IMR-90 (cell line): Measurements from ENCODE around the gene ITGAL. TPM values are rescaled to one million over a fixed set of nuclear protein-coding genes. Genes with fewer than 3 reads are reported as not detected.

Source experiments
- ATAC-seq: fragments of 200-7000 bp; cut with Tn5 transposase; 2 replicates; pipeline ENCODE4 v1.9.1; 2020; ENCODE audit warnings: low read depth, mild to moderate bottlenecking, moderate library complexity
- BruUV-seq: library from RNA; stranded (reverse); fragments of 400-500 nt; replicated peaks from 2 replicates; lab custom pipeline; 2021; lab: Mats Ljungman, UMichigan
- CTCF ChIA-PET: fragments of 300-600 bp; formaldehyde crosslinking; extraction: SDS; loops from one replicate; lab custom pipeline; 2021; ENCODE audit warnings: antibody characterized with exemption; lab: Yijun Ruan, JAX
- POLR2A ChIA-PET: fragments of 300-600 bp; sonication (Branson Sonifier 250); formaldehyde crosslinking; loops from one replicate; lab custom pipeline; 2022; ENCODE audit warnings: antibody characterized with exemption; ENCODE audit not compliant: unreplicated experiment; lab: Charles Lee
- DNase-seq: peaks from one replicate; pipeline ENCODE4 v3.0.0; 2013
- H2AFZ ChIP-seq: replicated peaks from 2 replicates; pipeline ENCODE3; 2013; ENCODE audit warnings: low read length, mild to moderate bottlenecking; ENCODE audit not compliant: poor library complexity
- H2AK5ac ChIP-seq: 2 replicates; pipeline ENCODE4 v1.6.1; 2013; ENCODE audit warnings: low read depth, low read length, inconsistent platforms
- H2AK9ac ChIP-seq: replicated peaks from 2 replicates; pipeline ENCODE3; 2013; ENCODE audit warnings: mild to moderate bottlenecking, low read depth, low read length, moderate library complexity; ENCODE audit not compliant: poor library complexity
- H2BK120ac ChIP-seq: 2 replicates; pipeline ENCODE4 v1.6.1; 2013; ENCODE audit warnings: low read depth, low read length, inconsistent platforms
- H2BK15ac ChIP-seq: 3 replicates; pipeline ENCODE4 v1.6.1; 2013; ENCODE audit warnings: low read depth, low read length, inconsistent platforms
- H2BK20ac ChIP-seq: 2 replicates; pipeline ENCODE4 v1.6.1; 2013; ENCODE audit warnings: low read depth, mild to moderate bottlenecking, inconsistent platforms, low read length, moderate library complexity
- H2BK5ac ChIP-seq: 2 replicates; pipeline ENCODE4 v1.6.1; 2013; ENCODE audit warnings: mild to moderate bottlenecking, low read depth, low read length, inconsistent platforms; ENCODE audit not compliant: poor library complexity, severe bottlenecking
- H3K14ac ChIP-seq: replicated peaks from 2 replicates; pipeline ENCODE4 v1.6.1; 2013; ENCODE audit warnings: low read depth, low read length, inconsistent platforms
- H3K18ac ChIP-seq: 2 replicates; pipeline ENCODE4 v1.6.1; 2013; ENCODE audit warnings: low read depth, low read length, control low read depth
- H3K23ac ChIP-seq: 2 replicates; pipeline ENCODE4 v1.6.1; 2013; ENCODE audit warnings: low read depth, low read length, inconsistent platforms
- H3K27ac ChIP-seq: 2 replicates; pipeline ENCODE4 v1.5.1; 2013; ENCODE audit warnings: mild to moderate bottlenecking, control low read depth, low read length; ENCODE audit not compliant: insufficient read depth
- H3K27me3 ChIP-seq: 2 replicates; pipeline ENCODE4 v1.6.1; 2013; ENCODE audit warnings: low read length; ENCODE audit not compliant: control insufficient read depth, insufficient read depth
- H3K36me3 ChIP-seq: 2 replicates; pipeline ENCODE4 v1.6.1; 2013; ENCODE audit warnings: low read length, mixed read lengths; ENCODE audit not compliant: control insufficient read depth, insufficient read depth
- H3K4ac ChIP-seq: 2 replicates; pipeline ENCODE4 v1.6.1; 2013; ENCODE audit warnings: low read depth, low read length, inconsistent platforms
- H3K4me1 ChIP-seq: 2 replicates; pipeline ENCODE4 v1.6.1; 2013; ENCODE audit warnings: low read length, mixed read lengths; ENCODE audit not compliant: control insufficient read depth, insufficient read depth
- H3K4me2 ChIP-seq: 2 replicates; pipeline ENCODE4 v1.6.1; 2013; ENCODE audit warnings: low read depth, mild to moderate bottlenecking, control low read depth, low read length, moderate library complexity
- H3K4me3 ChIP-seq: 2 replicates; pipeline ENCODE4 v1.5.1; 2013; ENCODE audit warnings: low read depth, mild to moderate bottlenecking, control low read depth, low read length, moderate library complexity; ENCODE audit not compliant: insufficient read depth
- H3K56ac ChIP-seq: 2 replicates; pipeline ENCODE4 v1.6.1; 2013; ENCODE audit warnings: low read length, inconsistent platforms; ENCODE audit not compliant: insufficient read depth; ENCODE audit errors: extremely low read depth
- H3K79me1 ChIP-seq, 2 experiments: 2 replicates each; pipeline ENCODE4 v1.6.1; 2013; ENCODE audit warnings: low read length in 2 of 2, inconsistent platforms in 1 of 2, low read depth in 1 of 2
- H3K9ac ChIP-seq: 2 replicates; pipeline ENCODE4 v1.6.1; 2013; ENCODE audit warnings: low read depth, low read length, control low read depth
- H3K9me1 ChIP-seq: 2 replicates; pipeline ENCODE4 v1.6.1; 2013; ENCODE audit warnings: low read length, inconsistent platforms; ENCODE audit not compliant: insufficient read depth
- H3K9me3 ChIP-seq: 2 replicates; pipeline ENCODE4 v1.6.1; 2013; ENCODE audit warnings: low read length; ENCODE audit not compliant: control insufficient read depth, insufficient read depth
- H4K20me1 ChIP-seq: 2 replicates; pipeline ENCODE4 v1.6.1; 2013; ENCODE audit warnings: low read length, inconsistent platforms; ENCODE audit not compliant: insufficient read depth
- H4K5ac ChIP-seq: 2 replicates; pipeline ENCODE4 v1.6.1; 2013; ENCODE audit warnings: mild to moderate bottlenecking, low read depth, low read length, control low read depth
- H4K8ac ChIP-seq, 2 experiments: 2 replicates each; pipeline ENCODE4 v1.6.1; 2013; ENCODE audit warnings: low read depth in 2 of 2, low read length in 2 of 2, control low read depth in 1 of 2, inconsistent platforms in 1 of 2
- H4K91ac ChIP-seq: 2 replicates; pipeline ENCODE4 v1.6.1; 2013; ENCODE audit warnings: low read depth, low read length, inconsistent platforms; ENCODE audit not compliant: insufficient read depth
- FOS ChIP-seq: fragments of 150-350 bp; IDR thresholded peaks from 2 replicates; pipeline ENCODE4 v1.6.1; 2016; ENCODE audit warnings: low read depth, low read length
- MXI1 ChIP-seq: IDR thresholded peaks from 2 replicates; pipeline ENCODE4 v1.6.1; 2012; ENCODE audit warnings: low read depth, mild to moderate bottlenecking, low read length, moderate library complexity, borderline replicate concordance
- RAD21 ChIP-seq: IDR thresholded peaks from 2 replicates; pipeline ENCODE4 v1.6.1; 2012; ENCODE audit warnings: low read length, improper control_type of control experiment
- RFX5 ChIP-seq: IDR thresholded peaks from 2 replicates; pipeline ENCODE4 v1.8.0; 2012; ENCODE audit warnings: low read depth, mild to moderate bottlenecking, low read length, moderate library complexity
- whole genome bisulfite sequencing, 2 experiments: methylation state at CpG; one replicate each; pipeline versions ENCODE4 v1.1.5 to v1.1.7; 2013; ENCODE audit warnings: missing lambda C conversion rate in 2 of 2; ENCODE audit not compliant: insufficient read length in 1 of 2; ENCODE audit errors: extremely low coverage in 2 of 2; 5-methylcytosine and 5-hydroxymethylcytosine counted together
- dilution Hi-C: fragments of 300-500 bp; cut with HindIII; formaldehyde crosslinking; loops from one replicate; pipeline ENCODE4 v1.14.3; 2018; ENCODE audit warnings: low sequenced_read_pairs; ENCODE audit not compliant: unreplicated experiment
- in situ Hi-C: fragments of 300-500 bp; cut with MboI; formaldehyde crosslinking; loops from 3 replicates; pipeline ENCODE4 v1.14.3; 2019; ENCODE audit warnings: low sequenced_read_pairs, inconsistent platforms, mixed read lengths
- intact Hi-C: fragments of 100-400 bp; cut with micrococcal nuclease; formaldehyde crosslinking; loops from 2 replicates; pipeline ENCODE4 v1.10.0; 2022
- polyA plus RNA-seq, 3 experiments: library from polyadenylated mRNA; depleted of rRNA; stranded (reverse); fragments of >200 nt; gene quantifications; 2 replicates each; pipeline ENCODE4 v1.2.3, GENCODE V29; 2012; ENCODE audit warnings: low replicate concordance in 1 of 3
- total RNA-seq: library from RNA; depleted of rRNA; stranded (reverse); fragments of >200 nt; gene quantifications from 2 replicates; pipeline ENCODE4 v1.2.3, GENCODE V29; 2012

ITGAL gene
- total and polyA plus RNA-seq, 2 of the 4 experiments (the other 2 are of a cell fraction), result not detected

- POLR2A ChIA-PET, result no interaction called here
- Histone ChIP-seq H2AK9ac (no peak overlapping the region), H2BK120ac (no peak overlapping the region), H3K14ac (no peak overlapping the region), H3K23ac (no peak overlapping the region), H2BK5ac (no peak overlapping the region), H3K18ac (no peak overlapping the region), H3K56ac (no peak overlapping the region), H3K27me3 (peaks cover 38% of the 10 kb centered on the region; the same call in 1 of the 2 replicates), H3K4me3 (no peak overlapping the region), H3K79me1 (no peaks in the 10 kb centered on the region), H3K9me3 (no peaks in the 10 kb centered on the region), H3K36me3 (no peaks in the 10 kb centered on the region), H4K5ac (no peak overlapping the region), H2AFZ (no peak overlapping the region), H3K9ac (no peak overlapping the region), H4K20me1 (no peaks in the 10 kb centered on the region), H2BK15ac (no peak overlapping the region), H4K8ac (no peak overlapping the region), H3K9me1 (no peaks in the 10 kb centered on the region), H4K91ac (no peak overlapping the region), H2BK20ac (no peak overlapping the region), H3K4ac (no peak overlapping the region), H3K27ac (no peak overlapping the region), H2AK5ac (no peak overlapping the region), H3K4me2 (no peak overlapping the region), H3K4me1 (no peaks in the 10 kb centered on the region)
- ATAC-seq, result no peak
- WGBS, 2 experiments, result 67% methylated on average over 1 of the region's 2 CpGs; no CpG with 5 or more reads in 1 of the 2 experiments
- dilution Hi-C loops, result no loop called here
- CTCF ChIA-PET, result no interaction called here
- intact Hi-C loops, result no loop called here
- TF ChIP-seq FOS (no peak), MXI1 (no peak), RFX5 (no peak), RAD21 (no peak)
- no TSS peak for BruUV-seq
- in situ Hi-C loops, result no loop called here
- no peak for DNase-seq
These were observed 42.7 kb downstream of the ITGAL start for GRCh38 chr16:30515275-30515674.
